HCT116 (cell line): Measurements from ENCODE around the gene CXXC5. TPM values are rescaled to one million over a fixed set of nuclear protein-coding genes. Genes with fewer than 3 reads are reported as not detected.

Experiments used
- ATAC-seq: fragments of 200-7000 bp; cut with Tn5 transposase; 2 replicates; pipeline ENCODE4 v1.9.1; 2020; ENCODE audit warnings: mild to moderate bottlenecking, moderate library complexity
- BruUV-seq: library from RNA; stranded (reverse); fragments of 400-500 nt; replicated peaks from 2 replicates; lab custom pipeline; 2021; lab: Mats Ljungman, UMichigan
- CTCF ChIA-PET: fragments of 300-600 bp; sonication (Branson Sonifier 250); formaldehyde crosslinking; loops from one replicate; lab custom pipeline; 2021; ENCODE audit warnings: antibody characterized with exemption; lab: Charles Lee
- POLR2A ChIA-PET: fragments of 300-600, 350-600 bp; sonication (Branson Sonifier 250); formaldehyde crosslinking; loops from one replicate; lab custom pipeline; 2021; ENCODE audit warnings: antibody characterized with exemption; lab: Charles Lee
- RAD21 ChIA-PET, 2 experiments: fragments of 300-600 bp; sonication (Branson Sonifier 250); formaldehyde crosslinking; loops; one replicate each; lab custom pipeline; 2023; ENCODE audit warnings: low total read pairs in 2 of 2; ENCODE audit not compliant: uncharacterized antibody in 2 of 2, unreplicated experiment in 2 of 2, low non-redundant PET in 1 of 2; lab: Charles Lee
- DNase-seq: peaks from one replicate; pipeline ENCODE4 v3.0.0-alpha.2; 2010; ENCODE audit warnings: low read depth, low spot score
- H2AFZ ChIP-seq: fragments of 200-600 bp; shearing (Covaris generic), sonication (generic); 2 replicates; pipeline ENCODE4 v1.6.1; 2017; ENCODE audit warnings: low read depth, mixed run types, mixed read lengths, antibody characterized with exemption, low read length; ENCODE audit not compliant: poor library complexity, severe bottlenecking
- H3K27ac ChIP-seq: 2 replicates; pipeline ENCODE4 v1.5.1; 2012; ENCODE audit warnings: low read depth, low read length
- H3K27me3 ChIP-seq: fragments of 200-600 bp; sonication (generic); 2 replicates; pipeline ENCODE4 v1.6.1; 2016; ENCODE audit warnings: mixed run types, low read length, mixed read lengths; ENCODE audit not compliant: insufficient read depth
- H3K36me3 ChIP-seq, 2 experiments: fragments of 200-500 bp in 1 of 2; fragments of 200-600 bp in 1 of 2; sonication (Bioruptor generic) in 1 of 2; sonication (generic) in 1 of 2; 2 replicates each; pipeline versions ENCODE4 v1.5.1 to v1.6.1; 2014 to 2016; ENCODE audit warnings: low read length in 2 of 2, inconsistent platforms in 1 of 2, mixed read lengths in 1 of 2, mixed run types in 1 of 2; ENCODE audit not compliant: insufficient read depth in 2 of 2, control insufficient read depth in 1 of 2
- H3K4me1 ChIP-seq, 2 experiments: fragments of 200-600 bp in 1 of 2; sonication (generic) in 1 of 2; 2 replicates each; pipeline versions ENCODE4 v1.5.1 to v1.6.1; 2012 to 2017; ENCODE audit warnings: low read length in 2 of 2, inconsistent platforms in 1 of 2, mild to moderate bottlenecking in 1 of 2, mixed read lengths in 1 of 2, mixed run types in 1 of 2, moderate library complexity in 1 of 2; ENCODE audit not compliant: insufficient read depth in 2 of 2, control insufficient read depth in 1 of 2
- H3K4me2 ChIP-seq: fragments of 200-600 bp; sonication (generic); 2 replicates; pipeline ENCODE4 v1.6.1; 2017; ENCODE audit warnings: mixed run types, low read length, mixed read lengths
- H3K4me3 ChIP-seq, 2 experiments: fragments of 200-600 bp in 1 of 2; sonication (generic) in 1 of 2; replicated peaks in 1 of 2; 2 replicates each; pipeline ENCODE4 v1.5.1; 2011 to 2016; ENCODE audit warnings: low read length in 2 of 2, control low read depth in 1 of 2, low read depth in 1 of 2, mild to moderate bottlenecking in 1 of 2, mixed read lengths in 1 of 2, mixed run types in 1 of 2
- H3K79me2 ChIP-seq: fragments of 200-600 bp; sonication (generic); 2 replicates; pipeline ENCODE4 v1.6.1; 2017; ENCODE audit warnings: mild to moderate bottlenecking, mixed run types, low read length, moderate library complexity, mixed read lengths; ENCODE audit not compliant: insufficient read depth
- H3K9ac ChIP-seq: fragments of 200-600 bp; sonication (generic); 2 replicates; pipeline ENCODE4 v1.6.1; 2016; ENCODE audit warnings: low read length, mixed read lengths
- H3K9me2 ChIP-seq: fragments of 200-600 bp; sonication (generic), shearing (Covaris generic); 2 replicates; pipeline ENCODE4 v1.6.1; 2017; ENCODE audit warnings: mixed run types, mild to moderate bottlenecking, moderate library complexity; ENCODE audit not compliant: insufficient read depth
- H3K9me3 ChIP-seq, 2 experiments: fragments of 200-500 bp in 1 of 2; fragments of 200-600 bp in 1 of 2; sonication (Bioruptor generic) in 1 of 2; sonication (generic) in 1 of 2; 2 replicates each; pipeline ENCODE4 v1.6.1; 2014 to 2017; ENCODE audit warnings: low read length in 2 of 2, mixed read lengths in 2 of 2, inconsistent platforms in 1 of 2, low read depth in 1 of 2, mild to moderate bottlenecking in 1 of 2, mixed run types in 1 of 2, moderate library complexity in 1 of 2; ENCODE audit not compliant: control insufficient read depth in 1 of 2, insufficient read depth in 1 of 2
- H4K20me1 ChIP-seq: fragments of 200-600 bp; sonication (generic), shearing (Covaris generic); 2 replicates; pipeline ENCODE4 v1.6.1; 2017; ENCODE audit warnings: mixed run types, mild to moderate bottlenecking, moderate library complexity; ENCODE audit not compliant: insufficient read depth
- CBX3 ChIP-seq: IDR thresholded peaks from 2 replicates; pipeline ENCODE4 v1.6.1; 2012; ENCODE audit warnings: low read depth
- CEBPB ChIP-seq: IDR thresholded peaks from 2 replicates; pipeline ENCODE4 v1.6.1; 2012; ENCODE audit warnings: low read depth
- EZH2 ChIP-seq: fragments of 200-600 bp; sonication (generic); IDR thresholded peaks from 2 replicates; pipeline ENCODE4 v1.6.1; 2017; ENCODE audit warnings: antibody characterized with exemption, mixed run types
- JUND ChIP-seq: IDR thresholded peaks from 2 replicates; pipeline ENCODE4 v1.6.1; 2012
- MAX ChIP-seq: IDR thresholded peaks from 2 replicates; pipeline ENCODE4 v1.6.1; 2012
- POLR2A ChIP-seq: IDR thresholded peaks from 2 replicates; pipeline ENCODE4 v1.7.0; 2011; ENCODE audit warnings: borderline replicate concordance; ENCODE audit not compliant: insufficient read depth, insufficient read length; ENCODE audit errors: extremely low read depth
- RAD21 ChIP-seq: IDR thresholded peaks from 2 replicates; pipeline ENCODE4 v1.6.1; 2012; ENCODE audit warnings: low read depth, mild to moderate bottlenecking
- REST ChIP-seq: IDR thresholded peaks from 2 replicates; pipeline ENCODE4 v1.6.1; 2012; ENCODE audit warnings: low read depth
- ZFX ChIP-seq: fragments of 450-650 bp; IDR thresholded peaks from 2 replicates; pipeline ENCODE4 v1.6.1; 2017
- intact Hi-C: fragments of 100-400 bp; cut with micrococcal nuclease; formaldehyde crosslinking; loops from 2 replicates; pipeline ENCODE4 v1.10.0; 2022
- total RNA-seq: library from RNA; stranded (reverse); gene quantifications from one replicate; pipeline ENCODE4 v1.2.1, GENCODE V29; 2021; ENCODE audit not compliant: unreplicated experiment

Gene CXXC5
- total RNA-seq, 1 experiment from 2014 or later: 43.1 TPM

GRCh38 chr5:139680368-139681111, 32.4 kb downstream of the CXXC5 start:
- TF ChIP-seq JUND (no peak), RAD21 (no peak), REST (no peak), CEBPB (no peak), MAX (no peak), POLR2A (no peak), CBX3 (no peak), EZH2 (no peak), ZFX (no peak)
- TF ChIP-seq, all 23 proteins: peak for 0
- ATAC-seq: no peak
- CTCF ChIA-PET: no interaction called here
- no TSS peak for BruUV-seq
- no peak overlapping the region for H2AFZ ChIP-seq
- no peaks in the 10 kb centered on the region for H3K9me3 ChIP-seq
- intact Hi-C loops: no loop called here
- peaks cover 30 to 39% of the 10 kb centered on the region in 2 experiments for H3K4me1 ChIP-seq
- no peaks in the 10 kb centered on the region for H3K9me2 ChIP-seq
- H3K4me2 ChIP-seq: no peak overlapping the region
- RAD21 ChIA-PET: no interaction called here
- no peak overlapping the region for H3K9ac ChIP-seq
- no peaks in the 10 kb centered on the region for H3K27me3 ChIP-seq
- no peak for DNase-seq
- POLR2A ChIA-PET: no interaction called here
- H3K36me3 ChIP-seq: peaks cover 0 to 6% of the 10 kb centered on the region in 2 experiments; a peak in 2 of 4 replicates
- no peak overlapping the region for H3K27ac ChIP-seq
- H3K79me2 ChIP-seq: peaks cover 15% of the 10 kb centered on the region
- no peaks in the 10 kb centered on the region for H4K20me1 ChIP-seq
- no peak overlapping the region for H3K4me3 ChIP-seq
